HG03571 (cell line): Measurements from ENCODE around the gene GUCA2A.

Experiments
- ATAC-seq: cut with Tn5 transposase; IDR thresholded peaks from one replicate; pipeline ENCODE4 v1.9.1; 2021; ENCODE audit not compliant: unreplicated experiment

GUCA2A gene

DNA sequence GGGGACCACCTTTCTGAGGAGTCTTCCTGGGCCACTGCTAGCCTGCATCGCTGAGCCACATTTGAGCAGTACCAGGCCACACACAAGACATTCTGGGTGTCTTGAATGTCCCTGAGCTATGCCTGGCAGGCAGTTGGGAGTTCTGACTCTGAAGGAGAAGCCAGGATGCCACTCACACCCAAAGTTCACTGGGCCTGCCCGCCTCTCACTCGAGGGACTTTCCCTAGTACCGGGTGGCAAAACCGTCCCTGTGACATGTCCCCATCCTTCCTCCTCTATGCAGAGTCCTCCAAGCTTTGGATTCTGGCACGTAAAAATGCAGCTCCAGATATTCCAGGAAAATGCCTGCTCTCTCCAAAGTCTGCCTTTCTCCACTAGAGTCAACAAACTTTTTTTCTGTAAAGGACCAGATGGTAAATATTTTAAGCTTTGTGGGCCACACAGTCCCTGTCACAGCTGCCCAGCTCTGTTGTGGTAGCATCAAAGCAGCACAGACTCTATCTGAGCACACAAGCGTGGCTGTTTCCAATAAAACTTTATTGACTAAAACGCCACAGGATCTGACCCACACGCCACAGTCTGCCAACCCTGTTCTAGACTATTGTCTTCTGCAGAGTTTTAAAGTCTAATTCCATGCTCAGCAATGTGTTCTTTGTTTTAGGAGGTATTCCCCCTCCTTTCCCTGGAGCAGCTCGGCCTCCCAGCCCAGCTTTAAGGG lies 30.6 kb downstream of the GUCA2A start:
- ATAC-seq, result no peak

DNA sequence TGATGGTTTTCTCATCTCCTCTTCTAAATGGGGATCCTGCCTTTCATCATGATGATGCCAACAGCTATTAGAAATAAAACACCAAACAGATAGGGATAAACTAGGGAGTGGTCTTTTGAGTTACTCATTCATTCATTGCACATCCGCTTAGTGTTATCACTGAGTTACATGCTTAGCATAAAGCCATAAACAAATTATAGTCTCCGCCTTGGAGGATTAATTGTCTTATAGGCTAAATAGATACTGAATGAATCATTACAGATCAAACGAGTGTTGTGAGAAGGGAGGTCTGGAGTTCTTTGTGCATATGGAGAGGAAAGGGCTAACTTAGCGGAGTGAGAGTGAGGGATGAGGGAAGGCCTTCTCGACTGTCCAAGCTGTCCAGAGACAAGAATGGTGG lies 31.2 kb downstream of the GUCA2A start:
- ATAC-seq, result no peak

DNA sequence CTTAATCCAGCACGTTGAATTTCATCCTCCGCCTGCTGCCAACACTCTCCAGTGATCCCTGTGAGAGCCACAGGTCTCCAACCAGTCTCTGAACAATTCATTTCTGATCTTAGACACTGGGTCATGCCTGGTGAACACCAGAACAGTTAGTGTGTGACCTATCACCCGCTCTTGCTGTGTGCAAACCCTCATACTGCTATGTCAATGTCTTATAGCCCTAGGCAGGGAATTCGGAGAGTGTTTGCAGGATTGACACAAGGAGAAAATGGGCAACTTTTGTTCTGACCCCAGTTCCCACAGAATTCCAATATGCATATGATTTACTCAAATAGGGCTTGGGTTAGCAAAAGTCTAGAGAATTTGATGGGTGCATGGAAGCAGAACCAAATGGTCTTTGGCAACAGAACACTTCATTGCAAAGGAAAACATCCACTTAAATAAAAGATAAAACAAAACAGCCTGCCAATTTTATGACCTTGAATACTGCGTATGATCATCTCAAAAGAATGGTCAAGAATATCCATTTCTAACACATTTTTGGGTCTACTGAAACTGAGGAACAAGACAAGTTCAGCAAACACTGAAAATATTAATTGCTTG lies 34.4 kb downstream of the GUCA2A start:
- ATAC-seq, result no peak

- ATAC-seq, result no peak
Observed at GRCh38 chr1:42128964-42129363, 35.6 kb downstream of the GUCA2A start.

DNA sequence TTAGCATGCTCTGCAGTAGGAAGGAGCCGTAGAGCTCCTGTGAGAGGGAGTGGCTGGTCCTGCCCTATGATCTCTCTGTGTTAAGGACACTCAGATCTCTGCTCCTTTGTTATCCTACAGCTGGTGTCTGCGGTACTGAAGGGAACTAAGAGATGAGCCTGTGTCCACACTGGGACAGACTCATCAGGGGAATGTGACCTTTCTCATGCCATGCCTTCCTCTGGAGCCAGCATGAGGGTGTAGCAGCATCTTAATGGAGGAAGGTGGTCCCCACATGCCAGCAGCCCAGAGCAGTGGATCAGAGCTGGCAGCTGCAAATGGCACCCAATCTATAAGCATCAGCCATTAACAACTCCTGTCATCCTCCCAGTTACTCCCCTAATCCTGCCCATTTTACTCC lies 36.0 kb downstream of the GUCA2A start:
- no peak for ATAC-seq

DNA sequence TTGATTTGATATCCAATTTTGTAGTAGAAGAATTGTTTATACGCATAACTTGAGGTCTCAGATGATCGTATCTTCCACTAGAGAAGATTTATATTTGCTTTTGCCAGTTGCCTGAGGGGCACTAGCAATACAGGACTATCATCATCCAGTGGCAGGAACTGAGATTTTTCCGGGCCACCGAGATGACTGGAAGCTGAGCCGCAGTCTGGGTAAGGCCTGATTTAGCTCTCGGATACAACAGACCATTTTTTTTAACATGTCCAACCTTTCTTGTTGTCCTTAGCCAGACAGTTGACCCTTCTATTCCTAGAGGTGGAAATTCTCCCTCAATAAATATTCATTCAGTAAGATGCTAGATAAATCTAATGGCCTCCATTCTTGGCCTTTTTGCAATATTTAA lies 36.8 kb downstream of the GUCA2A start:
- ATAC-seq, result no peak

DNA sequence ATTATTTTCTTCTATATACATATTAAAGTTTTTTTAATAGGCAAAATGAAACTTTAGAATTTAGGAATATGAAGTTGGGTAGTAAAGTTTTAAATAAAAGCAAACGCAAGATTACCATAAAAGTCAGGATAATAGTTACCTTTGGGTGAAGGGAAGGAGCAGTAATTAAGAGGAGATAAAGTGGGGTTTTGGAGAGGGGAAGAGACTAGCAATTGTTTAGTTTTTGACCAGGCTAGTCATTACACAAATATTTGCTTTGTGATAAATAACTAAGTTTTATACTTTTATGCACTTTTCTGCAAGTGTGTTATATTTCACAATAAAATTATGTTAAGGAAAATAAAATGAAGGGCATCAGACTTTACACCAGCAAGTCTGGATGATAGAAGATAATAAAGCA lies 39.0 kb downstream of the GUCA2A start:
- ATAC-seq, result no peak

- no peak for ATAC-seq
Observed at GRCh38 chr1:42122408-42122807, 42.1 kb downstream of the GUCA2A start.

- ATAC-seq, result no peak
Observed at GRCh38 chr1:42118125-42118524, 46.4 kb downstream of the GUCA2A start.

DNA sequence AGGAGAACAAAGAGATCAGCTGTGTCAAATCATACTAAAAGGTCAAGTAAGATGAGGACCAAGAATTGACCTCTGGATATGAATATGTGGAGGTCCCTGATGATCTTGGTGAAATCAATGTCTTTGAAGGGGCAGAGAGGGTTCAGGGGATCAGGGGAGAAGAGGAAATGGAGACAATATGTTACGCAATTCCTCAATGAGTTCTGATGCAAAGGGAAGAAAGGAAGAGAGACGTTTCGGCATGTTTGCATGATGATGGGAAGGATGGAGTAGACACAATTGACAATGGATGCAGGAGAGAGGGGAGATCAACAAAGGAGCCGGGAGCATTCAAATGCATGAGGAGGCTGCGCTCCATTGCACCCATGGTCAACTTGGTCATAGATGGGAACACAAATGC lies 47.3 kb downstream of the GUCA2A start:
- ATAC-seq, result no peak

DNA sequence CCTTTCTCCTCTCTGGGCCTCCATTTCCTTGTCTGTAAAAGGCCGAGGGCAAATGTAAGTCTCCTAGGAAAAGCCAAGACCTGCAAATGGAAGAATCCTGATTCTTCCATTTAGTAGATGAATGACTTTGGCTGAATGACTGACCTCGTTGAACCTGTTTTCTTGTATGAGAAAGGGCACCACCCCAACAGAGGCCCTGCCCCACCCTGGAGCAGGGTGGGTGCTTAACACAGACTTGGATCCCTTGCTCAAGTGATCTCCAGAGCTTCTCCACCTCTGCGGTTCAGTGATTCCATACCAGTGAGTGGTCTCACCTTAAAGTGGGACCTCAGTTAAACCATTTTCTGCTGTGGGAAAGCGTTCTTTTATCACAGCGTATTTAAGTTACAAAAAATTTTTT lies 50.3 kb downstream of the GUCA2A start:
- ATAC-seq, result no peak
